ENCODE measurements around the gene TMEM9. TPM values are rescaled to one million over a fixed set of nuclear protein-coding genes. Genes with fewer than 3 reads are reported as not detected.

The TMEM9 gene
- total RNA-seq, 1 experiment from 2014 or later: 69.7 TPM

DNA sequence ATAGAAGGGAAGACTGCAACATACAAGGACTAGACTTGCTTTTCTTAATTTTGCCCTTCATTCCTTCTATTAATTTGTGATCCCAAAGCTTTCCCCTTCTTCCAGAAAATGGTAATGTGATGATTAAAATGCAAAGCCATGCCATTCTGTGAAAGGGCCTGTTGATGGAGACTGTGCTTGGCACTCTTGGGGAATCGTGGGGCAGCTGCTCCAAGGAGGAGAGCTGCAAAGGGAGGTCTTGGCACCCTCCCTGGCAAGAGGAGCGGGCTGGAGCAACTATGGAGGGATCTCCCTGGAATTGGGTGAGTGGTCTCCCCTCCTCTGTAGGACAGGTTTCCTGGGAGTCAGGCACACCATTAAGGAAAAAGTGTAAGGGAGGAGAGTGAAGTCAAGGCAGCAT lies 58.7 kb downstream of the TMEM9 start:
- no peak for DNase-seq (ENCODE audit: low spot score)
- intact Hi-C loops (cut with micrococcal nuclease; ENCODE audit: unreplicated experiment): no loop called here
- no peaks in the 10 kb centered on the region for H3K27me3 ChIP-seq (replicated peaks; ENCODE audit: insufficient read depth, low read depth, low read length, poor library complexity)
- H3K4me1 ChIP-seq (ENCODE audit: insufficient read depth, low read length, poor library complexity, severe bottlenecking): no peaks in the 10 kb centered on the region
- no TSS peak for BruUV-seq (replicated peaks)
- no peaks in the 10 kb centered on the region for H3K9me3 ChIP-seq (ENCODE audit: low read depth, low read length, poor library complexity, severe bottlenecking)
- POLR2A ChIA-PET (ENCODE audit: low non-redundant PET): no interaction called here
- CTCF ChIA-PET: no interaction called here
- H3K4me3 ChIP-seq (ENCODE audit: low read depth, low read length, poor library complexity, severe bottlenecking): no peak overlapping the region
- H3K36me3 ChIP-seq (ENCODE audit: insufficient read depth, low read length, poor library complexity, severe bottlenecking): no peaks in the 10 kb centered on the region
- H3K27ac ChIP-seq (ENCODE audit: low read depth, low read length, poor library complexity, severe bottlenecking): no peak overlapping the region
- TF ChIP-seq EZH2 (IDR thresholded peaks at IDR 0.05; ENCODE audit: borderline replicate concordance, low read depth, low read length, poor library complexity, severe bottlenecking): no peak
- TF ChIP-seq CTCF (conservative IDR thresholded peaks at IDR 0.05; ENCODE audit: low read depth, low read length): no peak

DNA sequence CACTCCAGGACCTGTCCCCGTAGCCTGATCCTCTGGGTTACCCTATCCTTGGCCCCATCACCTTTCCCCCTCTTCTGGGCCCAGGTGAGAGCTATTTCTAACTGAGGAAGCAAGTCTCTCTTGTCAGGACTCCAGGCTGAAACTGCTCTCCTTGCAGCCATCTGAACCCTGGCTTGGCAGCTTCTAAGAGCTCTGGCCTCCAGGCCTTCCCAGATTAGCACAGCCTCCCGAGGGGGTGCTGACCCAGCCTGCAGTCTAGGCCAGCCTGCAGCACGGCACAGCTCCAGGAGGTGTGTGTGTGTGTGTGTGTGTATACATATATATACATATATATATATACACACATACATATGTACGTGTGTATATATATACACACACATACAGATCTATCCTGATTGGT lies 59.4 kb downstream of the TMEM9 start:
- intact Hi-C loops (cut with micrococcal nuclease; ENCODE audit: unreplicated experiment): no loop called here
- no peak for TF ChIP-seq EZH2 (IDR thresholded peaks at IDR 0.05; ENCODE audit: borderline replicate concordance, low read depth, low read length, poor library complexity, severe bottlenecking)
- no peak for TF ChIP-seq CTCF (conservative IDR thresholded peaks at IDR 0.05; ENCODE audit: low read depth, low read length)
- H3K9me3 ChIP-seq (ENCODE audit: low read depth, low read length, poor library complexity, severe bottlenecking): no peaks in the 10 kb centered on the region
- no peaks in the 10 kb centered on the region for H3K4me1 ChIP-seq (ENCODE audit: insufficient read depth, low read length, poor library complexity, severe bottlenecking)
- POLR2A ChIA-PET (ENCODE audit: low non-redundant PET): no interaction called here
- CTCF ChIA-PET: no interaction called here
- no peak overlapping the region for H3K27ac ChIP-seq (ENCODE audit: low read depth, low read length, poor library complexity, severe bottlenecking)
- no peak overlapping the region for H3K4me3 ChIP-seq (ENCODE audit: low read depth, low read length, poor library complexity, severe bottlenecking)
- H3K27me3 ChIP-seq (replicated peaks; ENCODE audit: insufficient read depth, low read depth, low read length, poor library complexity): no peaks in the 10 kb centered on the region
- BruUV-seq (replicated peaks): no TSS peak
- H3K36me3 ChIP-seq (ENCODE audit: insufficient read depth, low read length, poor library complexity, severe bottlenecking): no peaks in the 10 kb centered on the region
- no peak for DNase-seq (ENCODE audit: low spot score)

DNA sequence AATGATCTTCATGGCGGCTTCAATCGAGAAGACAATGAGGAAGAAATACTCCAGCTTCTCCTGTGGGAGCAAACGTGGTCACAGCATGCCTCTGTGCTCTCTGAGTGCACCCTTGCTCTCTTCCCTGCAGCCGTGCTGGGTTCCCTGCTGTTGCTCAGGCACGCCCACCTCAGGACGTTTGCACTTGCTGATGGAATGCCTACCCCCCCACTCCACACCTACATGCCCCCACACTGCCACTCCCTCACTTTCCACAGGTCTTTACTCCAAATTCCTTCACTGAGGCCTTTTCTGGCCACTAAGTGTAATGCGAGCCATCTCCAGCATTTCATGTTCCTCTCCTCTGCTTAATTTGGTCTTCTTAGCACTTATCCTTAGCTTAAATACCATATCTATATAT lies 60.3 kb downstream of the TMEM9 start:
- Histone ChIP-seq H3K36me3 (ENCODE audit: insufficient read depth, low read length, poor library complexity, severe bottlenecking) (no peaks in the 10 kb centered on the region), H3K4me3 (ENCODE audit: low read depth, low read length, poor library complexity, severe bottlenecking) (no peak overlapping the region), H3K9me3 (ENCODE audit: low read depth, low read length, poor library complexity, severe bottlenecking) (no peaks in the 10 kb centered on the region), H3K27me3 (replicated peaks; ENCODE audit: insufficient read depth, low read depth, low read length, poor library complexity) (no peaks in the 10 kb centered on the region), H3K4me1 (ENCODE audit: insufficient read depth, low read length, poor library complexity, severe bottlenecking) (no peaks in the 10 kb centered on the region), H3K27ac (ENCODE audit: low read depth, low read length, poor library complexity, severe bottlenecking) (no peak overlapping the region)
- no TSS peak for BruUV-seq (replicated peaks)
- intact Hi-C loops (cut with micrococcal nuclease; ENCODE audit: unreplicated experiment): no loop called here
- ChIA-PET POLR2A (ENCODE audit: low non-redundant PET) (no interaction called here), CTCF (no interaction called here)
- no peak for TF ChIP-seq CTCF (conservative IDR thresholded peaks at IDR 0.05; ENCODE audit: low read depth, low read length)
- no peak for TF ChIP-seq EZH2 (IDR thresholded peaks at IDR 0.05; ENCODE audit: borderline replicate concordance, low read depth, low read length, poor library complexity, severe bottlenecking)
- no peak for DNase-seq (ENCODE audit: low spot score)

All from A673 (cell line).